HG03575 (cell line): ENCODE measurements around the gene HFE.
"Not testable (repeated sequence)": the region's sequence is repeated elsewhere in the genome, so short reads cannot be mapped to it uniquely, and the experiment has no call there.

Source experiments
- ATAC-seq: cut with Tn5 transposase; IDR thresholded peaks from one replicate; pipeline ENCODE4 v1.9.1; 2021; ENCODE audit not compliant: unreplicated experiment, insufficient number of reproducible peaks, low FRiP score; ENCODE audit errors: extremely low read depth

HFE gene

DNA sequence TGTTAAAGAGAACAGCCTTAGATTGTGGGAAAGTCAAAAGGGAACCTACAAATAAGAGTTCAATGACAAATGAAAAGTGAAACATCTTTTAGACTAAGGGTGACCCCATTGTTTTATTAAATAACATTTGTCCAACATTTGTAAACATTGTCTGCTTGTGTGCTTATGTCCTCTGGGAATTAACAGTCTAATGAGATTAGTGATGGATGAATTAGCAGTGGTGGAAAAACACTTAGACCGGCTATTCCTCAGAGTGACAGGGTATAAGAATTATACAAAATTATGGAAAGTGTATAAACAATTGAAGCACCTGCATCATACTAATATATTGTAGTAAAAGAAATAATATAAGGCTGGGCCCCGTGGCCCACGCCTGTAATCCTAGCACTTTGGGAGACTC, 29.3 kb upstream of the HFE start:
- ATAC-seq = no peak

DNA sequence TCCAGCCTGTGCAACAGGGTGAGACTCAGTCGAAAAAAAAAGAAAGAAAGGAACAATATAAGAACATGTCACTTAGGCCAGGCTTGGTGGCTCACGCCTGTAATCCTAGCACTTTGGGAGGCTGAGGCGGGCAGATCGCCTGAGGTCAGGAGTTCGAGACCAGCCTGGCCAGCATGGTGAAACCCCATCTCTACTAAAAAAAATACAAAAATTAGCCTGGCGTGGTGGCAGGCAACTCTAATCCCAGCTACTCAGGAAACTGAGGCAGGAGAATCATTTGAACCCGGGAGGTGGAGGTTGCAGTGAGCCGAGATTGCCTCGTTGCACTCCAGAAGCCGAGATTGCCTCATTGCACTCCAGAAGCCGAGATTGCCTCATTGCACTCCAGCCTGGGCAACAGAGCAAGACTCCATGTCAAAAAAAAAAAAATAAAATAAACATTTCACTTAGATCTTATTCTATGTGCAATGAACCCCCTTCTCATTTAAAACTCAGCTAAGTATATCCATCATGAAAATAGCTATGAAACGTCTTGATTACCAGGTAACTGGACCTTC, 28.7 kb upstream of the HFE start:
- ATAC-seq = not testable (repeated sequence)

DNA sequence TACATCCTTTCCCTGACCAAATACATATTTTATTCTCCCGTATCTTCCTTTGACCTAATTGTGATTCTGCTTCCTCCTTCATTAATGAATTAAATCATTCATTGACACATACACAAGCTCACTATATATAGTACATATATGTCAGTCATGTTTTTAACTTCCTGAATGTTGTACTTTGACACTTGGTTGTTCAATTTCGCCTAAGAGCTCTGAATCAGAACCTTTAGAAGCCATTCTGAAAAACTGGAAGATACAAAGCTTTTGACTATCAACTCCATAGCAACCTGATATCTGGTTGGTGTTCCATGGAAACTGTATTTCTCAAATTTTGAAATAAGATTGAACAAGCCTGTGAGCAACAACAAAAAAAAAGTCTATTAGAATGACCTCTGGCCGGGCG, 27.3 kb upstream of the HFE start:
- no peak for ATAC-seq

DNA sequence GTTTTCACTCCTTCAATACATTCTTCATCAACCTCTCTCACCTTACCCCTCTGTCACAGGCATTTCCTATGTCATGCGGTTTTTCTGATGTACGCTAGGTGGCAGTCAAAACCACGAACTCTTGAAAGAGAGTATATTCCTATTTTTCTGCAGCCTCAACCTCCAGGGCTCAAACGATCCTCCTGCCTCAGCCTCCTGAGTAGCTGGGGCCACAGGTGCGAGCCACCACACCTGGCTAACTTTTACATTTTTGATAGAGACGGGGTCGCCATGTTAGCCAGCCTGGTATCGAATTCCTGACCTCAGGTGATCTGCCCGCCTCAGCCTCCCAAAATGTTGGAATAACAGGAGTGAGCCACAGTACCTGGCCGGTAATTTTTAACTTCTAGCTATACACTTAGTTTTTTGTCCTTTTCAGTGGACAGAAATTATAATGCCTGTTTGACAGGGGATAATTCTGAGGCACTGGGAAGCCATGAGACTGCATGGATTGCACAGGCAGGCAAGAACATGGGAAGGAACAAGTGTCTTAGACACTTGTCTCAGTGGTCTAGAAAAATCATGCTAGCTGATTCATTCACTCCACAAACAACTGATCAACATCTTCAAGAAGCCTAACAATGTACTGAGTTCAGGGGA, 22.5 kb upstream of the HFE start:
- no peak for ATAC-seq

DNA sequence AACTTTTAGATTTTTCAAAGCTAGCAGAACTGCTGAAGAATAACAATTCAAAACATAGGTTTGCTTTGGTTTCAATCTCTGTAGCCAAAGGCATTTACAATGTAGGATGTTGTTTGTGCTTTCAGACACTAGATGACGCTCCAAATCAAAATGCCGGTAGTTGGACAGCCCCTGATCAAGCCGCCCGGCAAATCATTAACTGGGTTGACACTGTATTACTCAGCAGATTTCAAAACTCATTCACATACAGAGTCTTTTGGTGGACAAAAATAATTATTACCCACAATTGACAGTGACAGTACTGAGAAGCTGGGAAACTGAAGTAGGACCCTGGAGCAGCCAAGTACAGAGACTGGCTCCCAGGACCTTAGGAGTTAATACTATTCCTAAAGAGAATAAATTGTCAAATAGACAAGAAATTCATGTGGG, 21.3 kb upstream of the HFE start:
- peak; percentile 68 for ATAC-seq

DNA sequence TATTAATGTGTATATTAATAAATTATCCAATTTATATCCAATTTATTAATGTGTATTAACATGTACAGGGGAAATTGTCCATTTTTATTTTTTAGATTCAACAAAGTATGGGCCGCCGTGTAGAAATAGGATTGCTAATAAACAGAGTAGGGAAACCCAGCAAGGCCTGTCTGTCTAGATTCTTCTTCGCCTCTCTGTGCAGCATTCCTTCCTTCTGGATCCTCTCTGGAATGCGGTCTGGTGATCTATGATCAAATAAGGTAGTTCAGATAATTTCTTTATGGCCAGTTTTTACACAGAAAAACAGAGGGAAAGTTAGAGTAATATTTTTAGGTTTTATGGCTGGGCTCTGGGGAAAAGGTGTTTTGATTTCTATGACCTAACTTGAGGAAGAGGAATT, 19.9 kb upstream of the HFE start:
- no peak for ATAC-seq

DNA sequence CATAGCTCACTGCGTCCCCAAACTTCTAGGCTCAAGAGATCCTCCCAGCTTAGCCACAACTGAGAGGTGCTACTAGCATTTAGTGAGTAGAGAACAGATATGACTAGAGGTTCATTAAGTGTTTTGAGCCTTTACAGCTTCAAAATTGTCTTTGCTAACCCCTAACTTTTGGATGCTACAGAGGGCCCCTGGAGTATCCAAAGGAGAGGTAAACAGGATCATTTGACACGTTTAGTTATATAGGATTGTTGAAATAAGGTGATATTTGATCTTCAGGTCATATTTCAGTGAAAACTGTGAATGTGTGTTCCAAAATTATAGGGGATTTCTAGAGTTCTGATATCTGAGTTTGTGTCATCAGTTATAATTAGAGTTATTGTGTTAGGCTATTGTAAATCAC, 19.2 kb upstream of the HFE start:
- no peak for ATAC-seq

DNA sequence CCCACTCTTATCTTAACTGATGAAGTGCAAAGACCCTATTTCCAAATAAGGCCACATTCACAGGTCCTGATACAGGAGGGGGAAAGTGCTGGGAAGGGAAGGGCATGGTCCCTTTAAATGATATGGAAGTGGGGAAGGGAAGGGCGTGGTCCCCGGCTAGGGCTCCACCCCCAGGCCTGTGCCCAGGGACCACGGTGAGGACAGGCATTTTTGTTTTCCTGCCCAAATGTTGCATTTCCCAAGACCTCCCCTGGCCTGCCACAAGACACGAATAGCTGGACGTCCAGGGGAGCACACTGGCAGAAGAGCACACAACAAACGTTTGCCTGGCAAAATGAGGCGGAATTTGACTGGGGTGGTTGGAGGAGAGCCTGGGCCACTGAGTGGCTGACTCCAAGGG, 16.1 kb upstream of the HFE start:
- ATAC-seq = no peak

DNA sequence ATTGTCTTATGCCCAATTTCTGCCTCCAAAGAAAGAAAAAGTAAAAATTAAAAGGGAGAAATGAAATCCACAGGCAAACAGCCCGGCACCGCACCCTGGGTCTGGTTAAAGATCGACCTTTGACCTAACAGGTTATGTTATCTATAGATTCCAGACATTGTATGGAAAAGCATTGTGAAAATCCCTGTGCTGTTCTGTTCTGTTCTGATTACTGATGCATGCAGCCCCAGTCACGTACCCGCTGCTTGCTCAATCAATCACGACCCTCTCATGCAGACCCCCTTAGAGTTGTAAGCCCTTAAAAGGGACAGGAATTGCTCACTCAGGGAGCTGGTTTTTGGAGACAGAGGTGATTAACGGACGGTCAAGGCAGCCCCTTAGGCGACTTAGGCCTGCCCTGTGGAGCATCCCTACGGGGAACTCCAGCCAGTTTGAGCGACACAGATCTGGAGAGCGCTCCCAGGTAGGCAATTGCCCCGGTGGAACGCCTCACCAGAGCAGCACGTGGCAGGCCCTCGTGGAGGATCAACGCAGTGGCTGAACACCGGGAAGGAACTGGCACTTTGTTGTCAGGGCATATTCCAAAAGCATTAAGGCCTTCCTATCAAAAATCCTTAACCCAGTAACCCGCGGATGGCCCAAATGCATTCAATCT, 12.0 kb upstream of the HFE start:
- no peak for ATAC-seq

DNA sequence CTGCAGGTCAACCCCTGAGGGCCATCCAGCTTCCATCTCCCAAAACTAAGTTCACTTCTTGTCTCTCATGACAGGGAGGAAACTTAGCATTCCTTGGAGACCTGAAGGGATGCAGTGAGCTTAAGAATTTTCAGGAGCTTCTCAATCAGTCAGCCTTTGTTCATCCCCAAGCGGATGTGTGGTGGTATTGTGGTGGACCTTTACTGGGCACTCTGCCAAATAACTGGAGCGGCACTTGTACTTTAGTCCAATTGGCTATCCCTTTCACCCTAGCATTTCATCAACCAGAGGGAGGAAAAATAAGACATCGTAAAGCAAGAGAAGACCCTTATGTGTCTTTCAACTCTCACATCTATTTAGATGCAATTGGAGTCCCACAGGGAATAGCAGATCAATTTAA, 9.2 kb upstream of the HFE start:
- ATAC-seq = not testable (repeated sequence)

DNA sequence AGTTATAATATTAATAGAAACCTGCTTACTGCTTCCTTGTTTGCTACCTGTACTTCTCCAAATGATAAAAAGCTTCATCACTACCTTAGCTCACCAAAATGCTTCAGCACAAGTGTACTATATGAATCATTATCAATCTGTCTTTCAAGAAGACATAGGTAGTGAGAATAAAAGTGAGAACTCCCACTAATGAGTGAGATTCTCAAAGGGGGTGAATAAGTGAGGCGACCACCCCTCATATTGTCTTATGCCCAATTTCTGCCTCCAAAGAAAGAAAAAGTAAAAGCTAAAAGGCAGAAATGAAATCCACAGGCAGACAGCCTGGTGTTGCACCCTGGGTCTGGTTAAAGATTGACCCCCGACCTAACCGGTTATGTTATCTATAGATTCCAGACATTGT, 6.1 kb upstream of the HFE start:
- ATAC-seq = not testable (repeated sequence)

DNA sequence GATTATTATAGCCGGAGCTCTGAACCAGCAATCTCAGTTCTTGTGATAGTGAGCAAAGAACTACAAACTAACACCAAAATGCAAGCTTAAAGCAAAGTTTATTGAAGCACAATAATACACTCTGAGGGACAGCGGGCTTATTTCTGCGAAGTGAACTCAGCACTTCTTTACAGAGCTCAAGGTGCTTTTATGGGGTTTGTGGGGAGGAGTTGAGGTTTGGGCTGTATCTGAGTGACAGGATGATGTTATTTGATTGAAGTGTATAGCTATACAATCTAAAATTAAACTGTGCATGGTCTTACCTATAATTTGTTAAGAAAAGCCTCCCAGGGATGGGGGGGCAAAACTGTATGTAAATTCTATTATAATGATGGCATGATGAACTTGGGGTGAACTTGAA, 1.0 kb upstream of the HFE start:
- ATAC-seq = no peak

DNA sequence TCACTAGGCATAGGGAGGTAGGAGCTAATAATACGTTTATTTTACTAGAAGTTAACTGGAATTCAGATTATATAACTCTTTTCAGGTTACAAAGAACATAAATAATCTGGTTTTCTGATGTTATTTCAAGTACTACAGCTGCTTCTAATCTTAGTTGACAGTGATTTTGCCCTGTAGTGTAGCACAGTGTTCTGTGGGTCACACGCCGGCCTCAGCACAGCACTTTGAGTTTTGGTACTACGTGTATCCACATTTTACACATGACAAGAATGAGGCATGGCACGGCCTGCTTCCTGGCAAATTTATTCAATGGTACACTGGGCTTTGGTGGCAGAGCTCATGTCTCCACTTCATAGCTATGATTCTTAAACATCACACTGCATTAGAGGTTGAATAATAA, 1.1 kb downstream of the HFE start:
- no peak for ATAC-seq

DNA sequence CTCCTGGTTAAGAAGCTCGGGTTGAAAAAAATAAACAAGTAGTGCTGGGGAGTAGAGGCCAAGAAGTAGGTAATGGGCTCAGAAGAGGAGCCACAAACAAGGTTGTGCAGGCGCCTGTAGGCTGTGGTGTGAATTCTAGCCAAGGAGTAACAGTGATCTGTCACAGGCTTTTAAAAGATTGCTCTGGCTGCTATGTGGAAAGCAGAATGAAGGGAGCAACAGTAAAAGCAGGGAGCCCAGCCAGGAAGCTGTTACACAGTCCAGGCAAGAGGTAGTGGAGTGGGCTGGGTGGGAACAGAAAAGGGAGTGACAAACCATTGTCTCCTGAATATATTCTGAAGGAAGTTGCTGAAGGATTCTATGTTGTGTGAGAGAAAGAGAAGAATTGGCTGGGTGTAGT, 2.0 kb downstream of the HFE start:
- ATAC-seq = no peak

DNA sequence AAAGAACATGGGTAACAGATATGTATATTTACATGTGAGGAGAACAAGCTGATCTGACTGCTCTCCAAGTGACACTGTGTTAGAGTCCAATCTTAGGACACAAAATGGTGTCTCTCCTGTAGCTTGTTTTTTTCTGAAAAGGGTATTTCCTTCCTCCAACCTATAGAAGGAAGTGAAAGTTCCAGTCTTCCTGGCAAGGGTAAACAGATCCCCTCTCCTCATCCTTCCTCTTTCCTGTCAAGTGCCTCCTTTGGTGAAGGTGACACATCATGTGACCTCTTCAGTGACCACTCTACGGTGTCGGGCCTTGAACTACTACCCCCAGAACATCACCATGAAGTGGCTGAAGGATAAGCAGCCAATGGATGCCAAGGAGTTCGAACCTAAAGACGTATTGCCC, 5.2 kb downstream of the HFE start:
- no peak for ATAC-seq

DNA sequence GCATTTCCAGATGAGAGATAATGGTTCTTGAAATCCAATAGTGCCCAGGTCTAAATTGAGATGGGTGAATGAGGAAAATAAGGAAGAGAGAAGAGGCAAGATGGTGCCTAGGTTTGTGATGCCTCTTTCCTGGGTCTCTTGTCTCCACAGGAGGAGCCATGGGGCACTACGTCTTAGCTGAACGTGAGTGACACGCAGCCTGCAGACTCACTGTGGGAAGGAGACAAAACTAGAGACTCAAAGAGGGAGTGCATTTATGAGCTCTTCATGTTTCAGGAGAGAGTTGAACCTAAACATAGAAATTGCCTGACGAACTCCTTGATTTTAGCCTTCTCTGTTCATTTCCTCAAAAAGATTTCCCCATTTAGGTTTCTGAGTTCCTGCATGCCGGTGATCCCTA, 6.8 kb downstream of the HFE start:
- ATAC-seq = no peak

DNA sequence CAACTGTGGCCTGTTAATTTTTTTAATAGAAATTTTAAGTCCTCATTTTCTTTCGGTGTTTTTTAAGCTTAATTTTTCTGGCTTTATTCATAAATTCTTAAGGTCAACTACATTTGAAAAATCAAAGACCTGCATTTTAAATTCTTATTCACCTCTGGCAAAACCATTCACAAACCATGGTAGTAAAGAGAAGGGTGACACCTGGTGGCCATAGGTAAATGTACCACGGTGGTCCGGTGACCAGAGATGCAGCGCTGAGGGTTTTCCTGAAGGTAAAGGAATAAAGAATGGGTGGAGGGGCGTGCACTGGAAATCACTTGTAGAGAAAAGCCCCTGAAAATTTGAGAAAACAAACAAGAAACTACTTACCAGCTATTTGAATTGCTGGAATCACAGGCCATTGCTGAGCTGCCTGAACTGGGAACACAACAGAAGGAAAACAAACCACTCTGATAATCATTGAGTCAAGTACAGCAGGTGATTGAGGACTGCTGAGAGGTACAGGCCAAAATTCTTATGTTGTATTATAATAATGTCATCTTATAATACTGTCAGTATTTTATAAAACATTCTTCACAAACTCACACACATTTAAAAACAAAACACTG, 10.1 kb downstream of the HFE start:
- ATAC-seq = no peak

DNA sequence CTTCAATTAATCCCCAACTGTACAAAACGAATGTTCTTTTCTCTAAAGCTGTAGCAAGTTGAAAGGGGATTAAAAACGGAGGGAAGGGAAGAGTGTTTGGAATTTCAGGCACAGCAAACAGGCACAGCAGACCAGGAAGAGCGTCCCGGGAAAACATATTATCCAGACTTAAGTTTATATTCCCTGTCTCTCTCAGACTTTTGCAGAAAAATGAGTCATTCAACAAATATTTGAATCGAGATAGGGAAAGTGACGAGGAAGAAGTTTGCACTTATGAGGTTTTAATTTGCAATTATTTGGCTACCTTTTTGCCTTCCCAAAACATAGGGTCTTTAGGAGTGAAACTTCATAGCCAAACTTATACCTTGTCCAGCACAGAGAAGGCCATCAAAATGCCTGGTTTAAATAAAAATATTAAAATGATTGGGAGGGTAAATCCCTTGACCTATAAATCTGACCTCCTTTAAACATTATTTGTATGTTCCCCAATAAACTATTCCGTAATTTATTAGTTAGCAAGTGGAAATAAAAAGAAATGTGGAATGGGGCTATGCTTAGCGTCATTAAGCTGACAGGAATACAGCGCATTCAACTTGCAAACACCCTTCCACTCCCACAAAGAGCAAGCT, 16.0 kb downstream of the HFE start:
- ATAC-seq = no peak

DNA sequence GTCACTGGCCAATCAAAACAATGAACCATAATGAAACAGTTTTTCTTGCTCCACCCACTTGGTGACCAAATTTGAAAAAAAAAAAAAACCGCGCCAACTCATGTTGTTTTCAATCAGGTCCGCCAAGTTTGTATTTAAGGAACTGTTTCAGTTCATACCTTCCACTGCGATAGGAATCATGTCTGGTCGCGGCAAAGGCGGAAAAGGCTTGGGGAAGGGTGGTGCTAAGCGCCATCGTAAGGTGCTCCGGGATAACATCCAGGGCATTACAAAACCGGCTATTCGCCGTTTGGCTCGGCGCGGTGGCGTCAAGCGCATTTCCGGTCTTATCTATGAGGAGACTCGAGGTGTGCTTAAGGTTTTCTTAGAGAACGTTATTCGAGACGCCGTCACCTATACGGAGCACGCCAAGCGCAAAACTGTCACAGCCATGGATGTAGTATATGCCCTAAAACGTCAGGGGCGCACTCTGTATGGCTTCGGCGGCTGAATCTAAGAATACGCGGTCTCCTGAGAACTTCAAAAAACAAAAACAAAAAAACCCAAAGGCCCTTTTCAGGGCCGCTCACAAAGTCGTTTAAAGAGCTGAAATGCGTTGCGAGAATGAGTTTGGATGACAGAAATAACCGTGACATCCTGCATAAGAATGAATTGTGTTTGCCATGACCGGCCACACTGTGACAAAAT, 16.7 kb downstream of the HFE start:
- peak; percentile 55 for ATAC-seq
